Fibroblast of lung (primary cell): Measurements from ENCODE around the gene ZFPL1. TPM values are rescaled to one million over a fixed set of nuclear protein-coding genes. Genes with fewer than 3 reads are reported as not detected.
A peak's percentile ranks its signal among the peaks of the same experiment; 100 is the strongest.

Experiments used
- DNase-seq, 2 donors: peaks; one replicate each; pipeline versions ENCODE4 v3.0.0 to v3.0.0-alpha.2; 2010; ENCODE audit warnings: low read depth in 2 of 2
- H2AFZ ChIP-seq: 2 replicates; pipeline ENCODE4 v1.5.1; 2012; ENCODE audit warnings: low read length, control low read depth, inconsistent platforms
- H3K27ac ChIP-seq: 2 replicates; pipeline ENCODE4 v1.5.1; 2011; ENCODE audit warnings: low read length, control low read depth; ENCODE audit not compliant: insufficient read depth
- H3K27me3 ChIP-seq: 2 replicates; pipeline ENCODE4 v1.5.1; 2011; ENCODE audit warnings: mild to moderate bottlenecking, low read length; ENCODE audit not compliant: control insufficient read depth, insufficient read depth
- H3K36me3 ChIP-seq: 2 replicates; pipeline ENCODE4 v1.5.1; 2011; ENCODE audit warnings: low read length; ENCODE audit not compliant: control insufficient read depth, insufficient read depth
- H3K4me1 ChIP-seq: 2 replicates; pipeline ENCODE4 v1.5.1; 2011; ENCODE audit warnings: low read length; ENCODE audit not compliant: control insufficient read depth, insufficient read depth; ENCODE audit errors: extremely low read depth
- H3K4me2 ChIP-seq: 2 replicates; pipeline ENCODE4 v1.5.1; 2011; ENCODE audit warnings: low read length, control low read depth; ENCODE audit not compliant: insufficient read depth; ENCODE audit errors: extremely low read depth
- H3K4me3 ChIP-seq, 4 experiments: fragments of 200-600 bp in 1 of 4; sonication (generic) in 1 of 4; replicated peaks in 1 of 4; 2 replicates each; pipeline ENCODE4 v1.5.1; 2011 to 2016; ENCODE audit warnings: low read length in 4 of 4, low read depth in 3 of 4, mild to moderate bottlenecking in 3 of 4, control low read depth in 2 of 4, inconsistent platforms in 1 of 4, mixed read lengths in 1 of 4; ENCODE audit not compliant: insufficient read depth in 1 of 4; ENCODE audit errors: control extremely low read depth in 1 of 4
- H3K79me2 ChIP-seq: 2 replicates; pipeline ENCODE4 v1.5.1; 2012; ENCODE audit warnings: mild to moderate bottlenecking, low read length, inconsistent platforms; ENCODE audit not compliant: control insufficient read depth, insufficient read depth
- H3K9ac ChIP-seq: 2 replicates; pipeline ENCODE4 v1.5.1; 2011; ENCODE audit warnings: mild to moderate bottlenecking, low read length, control low read depth; ENCODE audit not compliant: insufficient read depth
- H3K9me3 ChIP-seq: 2 replicates; pipeline ENCODE4 v1.5.1; 2012; ENCODE audit warnings: low read depth, low read length; ENCODE audit not compliant: control insufficient read depth, insufficient read depth
- H4K20me1 ChIP-seq: 2 replicates; pipeline ENCODE4 v1.5.1; 2011; ENCODE audit warnings: low read length; ENCODE audit not compliant: control insufficient read depth, insufficient read depth; ENCODE audit errors: extremely low read depth
- CTCF ChIP-seq, 2 donors: IDR thresholded peaks in 1 of 2; conservative IDR thresholded peaks in 1 of 2; 1 replicate in 1 of 2; 2 replicates in 1 of 2; pipeline ENCODE4 v1.5.1; 2011 to 2012; ENCODE audit warnings: low read length in 2 of 2, control low read depth in 1 of 2, inconsistent platforms in 1 of 2, low read depth in 1 of 2, mild to moderate bottlenecking in 1 of 2
- EZH2 ChIP-seq: IDR thresholded peaks from 2 replicates; pipeline ENCODE4 v1.5.1; 2012; ENCODE audit warnings: low read length, control low read depth, mild to moderate bottlenecking; ENCODE audit errors: missing control alignments
- polyA plus RNA-seq, 2 donors: library from polyadenylated mRNA; depleted of rRNA in 1 of 2; stranded (reverse) in 1 of 2; unstranded in 1 of 2; fragments of >200 nt; gene quantifications; 2 replicates each; pipeline ENCODE4 v1.2.1, GENCODE V29; 2011 to 2012; ENCODE audit warnings: missing spikeins in 1 of 2
- total RNA-seq: library from RNA; depleted of rRNA; stranded (reverse); fragments of >200 nt; gene quantifications from 2 replicates; pipeline ENCODE4 v1.2.1, GENCODE V29; 2014

Gene ZFPL1
- total and polyA plus RNA-seq, 2 donors (not counting 1 experiment from before 2014, with no cell fraction given), result 30.8 to 36.0 TPM

- Histone ChIP-seq H3K4me1 (peaks cover 6% of the 10 kb centered on the region), H2AFZ (peak within 1 kb of the TSS; percentile 96), H4K20me1 (no peaks in the 10 kb centered on the region), H3K27me3 (no peaks in the 10 kb centered on the region), H3K4me3 (peak within 1 kb of the TSS; percentile 57 to 98 (median 85)), H3K9ac (peak within 1 kb of the TSS; percentile 95), H3K36me3 (peaks cover 20% of the 10 kb centered on the region), H3K9me3 (no peaks in the 10 kb centered on the region), H3K27ac (peak within 1 kb of the TSS; percentile 94), H3K4me2 (peak within 1 kb of the TSS; percentile 96), H3K79me2 (peaks cover 29% of the 10 kb centered on the region)
- DNase-seq, result peak; percentile 95 to 96
- TF ChIP-seq EZH2 (no peak), CTCF (conservative IDR thresholded peaks at IDR 0.05 in 1 of 2, IDR thresholded peaks at IDR 0.05 in 1 of 2; ENCODE audit: low read depth in 1 of 2, low read length in 2 of 2) (no peak)
Observed at GRCh38 chr11:65121865-65122696, 38.1 kb downstream of the ZFPL1 start, which contains the start of the genes FAU and MRPL49. TSS of gene FAU (minus strand) at chr11:65122134. CDS start at chr11:65121813, 321 bp downstream. TSS of gene MRPL49 (plus strand) at chr11:65122321. CDS start at chr11:65122347, 26 bp downstream.

GRCh38 chr11:65124480-65125196, 40.6 kb downstream of the ZFPL1 start:
- Histone ChIP-seq H4K20me1 (no peaks in the 10 kb centered on the region), H3K4me3 (no peak overlapping the region), H3K79me2 (peaks cover 29% of the 10 kb centered on the region), H3K36me3 (peaks cover 31% of the 10 kb centered on the region), H2AFZ (no peak overlapping the region), H3K27me3 (no peaks in the 10 kb centered on the region), H3K4me1 (peaks cover 6% of the 10 kb centered on the region), H3K4me2 (no peak overlapping the region), H3K9ac (no peak overlapping the region), H3K27ac (no peak overlapping the region), H3K9me3 (no peaks in the 10 kb centered on the region)
- no peak for TF ChIP-seq CTCF (conservative IDR thresholded peaks at IDR 0.05 in 1 of 2, IDR thresholded peaks at IDR 0.05 in 1 of 2; ENCODE audit: low read depth in 1 of 2, low read length in 2 of 2)
- TF ChIP-seq EZH2, result no peak
- DNase-seq, result no peak
